Central memory CD8-positive, alpha-beta T cell (primary cell): Measurements from ENCODE around the gene GCNT2.
"Not testable (repeated sequence)": the region's sequence is repeated elsewhere in the genome, so short reads cannot be mapped to it uniquely, and the experiment has no call there.

ENCODE experiments used
- ATAC-seq: fragments of 150-1000 bp; cut with Tn5 transposase; replicated peaks from 2 replicates; pipeline ENCODE4 v1.10.0; 2022; ENCODE audit warnings: mild to moderate bottlenecking, moderate FRiP score, moderate number of reproducible peaks; ENCODE audit not compliant: poor library complexity, severe bottlenecking; ENCODE audit errors: extremely low read depth
- DNase-seq, 2 donors: peaks; one replicate each; pipeline ENCODE4 v3.0.0; 2021; ENCODE audit warnings: low spot score in 2 of 2
- H3K27ac Mint-ChIP-seq: one replicate; pipeline ENCODE4 v1.8.0; 2022; ENCODE audit warnings: low read depth, mild to moderate bottlenecking, moderate library complexity, mixed read lengths
- H3K27me3 Mint-ChIP-seq: one replicate; pipeline ENCODE4 v1.8.0; 2022; ENCODE audit warnings: mixed read lengths
- H3K36me3 Mint-ChIP-seq: one replicate; pipeline ENCODE4 v1.8.0; 2022; ENCODE audit warnings: mild to moderate bottlenecking, moderate library complexity, mixed read lengths; ENCODE audit not compliant: insufficient read depth
- H3K4me1 Mint-ChIP-seq: one replicate; pipeline ENCODE4 v1.8.0; 2022; ENCODE audit warnings: mixed read lengths
- H3K4me3 Mint-ChIP-seq: one replicate; pipeline ENCODE4 v1.8.0; 2022; ENCODE audit warnings: mild to moderate bottlenecking, moderate library complexity, mixed read lengths
- H3K9me3 Mint-ChIP-seq: one replicate; pipeline ENCODE4 v1.8.0; 2022; ENCODE audit warnings: mixed read lengths

Gene GCNT2

DNA sequence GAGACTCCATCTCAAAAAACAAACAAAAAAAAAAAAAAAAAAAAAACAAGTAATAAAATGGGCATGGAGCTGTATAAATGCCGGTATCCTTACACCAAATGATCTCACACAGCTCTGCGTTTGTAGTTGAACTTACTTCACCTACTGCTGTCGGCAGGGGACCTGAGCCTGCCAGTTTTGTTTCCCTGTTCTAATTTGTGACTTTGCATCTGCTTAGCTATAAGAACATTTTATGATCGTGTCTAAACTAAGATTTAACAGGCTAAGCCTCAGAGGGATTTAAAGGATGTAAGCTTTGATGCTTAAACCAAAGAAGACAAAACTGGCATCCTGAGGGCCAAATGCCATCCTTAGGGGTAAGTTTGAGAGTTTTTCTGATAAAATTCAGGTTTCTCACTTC lies 58.7 kb downstream of the GCNT2 start:
- Mint-ChIP-seq H3K27ac (no peak overlapping the region), H3K4me1 (no peaks in the 10 kb centered on the region), H3K9me3 (no peaks in the 10 kb centered on the region), H3K27me3 (no peaks in the 10 kb centered on the region), H3K4me3 (no peak overlapping the region), H3K36me3 (peaks cover 4% of the 10 kb centered on the region)
- no peak for ATAC-seq
- no peak for DNase-seq

DNA sequence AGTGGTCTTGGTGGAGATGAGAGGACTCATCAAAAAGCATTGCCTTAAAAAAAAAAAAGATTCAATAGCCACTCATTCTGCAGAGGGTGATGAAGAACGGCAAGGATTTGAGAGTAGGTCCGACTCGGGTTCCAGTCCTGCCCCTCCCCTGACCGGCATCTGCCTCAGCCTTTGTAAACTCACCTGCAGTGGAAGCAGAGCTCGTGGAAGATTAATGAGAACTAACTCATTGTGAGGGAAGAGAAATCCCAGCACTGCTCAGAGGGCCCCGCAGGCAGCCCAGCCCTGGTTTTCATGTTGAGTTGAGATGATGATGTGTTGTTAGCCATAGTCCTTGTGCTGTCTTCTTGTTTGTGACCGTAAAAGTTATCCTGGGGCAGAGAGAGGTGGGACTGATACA lies 59.4 kb downstream of the GCNT2 start:
- no peaks in the 10 kb centered on the region for H3K27me3 Mint-ChIP-seq
- H3K4me3 Mint-ChIP-seq: no peak overlapping the region
- no peak overlapping the region for H3K27ac Mint-ChIP-seq
- H3K9me3 Mint-ChIP-seq: no peaks in the 10 kb centered on the region
- no peak for DNase-seq
- no peak for ATAC-seq
- H3K4me1 Mint-ChIP-seq: no peaks in the 10 kb centered on the region
- peaks cover 4% of the 10 kb centered on the region for H3K36me3 Mint-ChIP-seq

DNA sequence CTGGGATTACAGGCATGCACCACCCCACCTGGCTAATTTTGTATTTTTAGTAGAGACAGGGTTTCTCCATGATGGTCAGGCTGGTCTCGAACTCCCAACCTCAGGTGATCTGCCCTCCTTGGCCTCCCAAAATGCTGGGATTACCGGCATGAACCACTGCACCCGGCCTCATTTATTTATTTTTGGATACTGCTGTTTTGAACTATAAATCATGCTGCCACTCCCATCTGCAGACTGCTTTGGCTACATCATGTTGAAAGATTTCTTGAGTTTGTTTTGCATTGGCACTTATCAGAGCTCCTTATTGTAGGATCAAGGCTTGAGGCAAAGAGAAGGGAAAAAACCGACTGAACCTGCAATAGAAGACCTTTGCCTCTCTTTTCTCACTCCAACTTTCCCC lies 60.3 kb downstream of the GCNT2 start:
- H3K4me1 Mint-ChIP-seq, DNase-seq, H3K36me3 Mint-ChIP-seq, H3K27ac Mint-ChIP-seq, H3K27me3 Mint-ChIP-seq, ATAC-seq, H3K9me3 Mint-ChIP-seq, H3K4me3 Mint-ChIP-seq: not testable (repeated sequence)

DNA sequence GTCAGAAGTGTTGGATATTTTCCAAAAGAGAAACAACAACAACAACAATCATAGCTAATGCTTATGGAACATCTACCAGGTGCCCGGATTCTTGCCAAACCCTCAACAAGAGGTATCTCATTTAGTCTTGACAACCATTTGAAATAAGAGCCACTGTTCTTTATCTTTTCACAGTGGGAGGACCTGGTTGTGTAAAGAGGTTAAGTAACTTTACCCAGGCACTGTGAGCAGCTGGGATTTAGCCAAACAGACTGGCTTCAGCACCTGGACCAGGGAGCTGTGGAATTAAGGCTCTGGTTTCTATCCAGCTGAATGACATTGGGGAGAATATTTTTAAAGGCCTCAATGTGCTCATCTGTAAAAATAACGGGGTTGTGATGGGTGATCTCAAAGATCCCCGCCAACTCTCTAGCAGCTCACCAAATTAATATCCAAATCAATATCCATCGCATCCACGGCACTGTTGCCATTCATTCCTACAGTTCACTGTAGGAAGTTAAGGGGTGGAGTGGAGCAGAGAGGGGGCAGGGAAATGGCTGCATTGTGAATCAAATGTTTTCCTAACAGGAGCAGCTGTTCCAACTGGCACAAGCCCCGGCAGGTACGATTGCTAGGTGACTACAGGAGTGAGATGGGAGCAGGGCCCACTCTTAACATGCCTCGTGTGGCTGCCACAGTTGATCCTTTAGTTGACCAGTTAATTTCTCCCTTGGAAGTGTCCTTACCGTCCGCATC lies 61.8 kb downstream of the GCNT2 start:
- no peak for ATAC-seq
- Mint-ChIP-seq H3K4me1 (no peaks in the 10 kb centered on the region), H3K9me3 (no peaks in the 10 kb centered on the region), H3K27ac (no peak overlapping the region), H3K4me3 (no peak overlapping the region), H3K36me3 (peaks cover 4% of the 10 kb centered on the region), H3K27me3 (no peaks in the 10 kb centered on the region)
- DNase-seq: no peak

DNA sequence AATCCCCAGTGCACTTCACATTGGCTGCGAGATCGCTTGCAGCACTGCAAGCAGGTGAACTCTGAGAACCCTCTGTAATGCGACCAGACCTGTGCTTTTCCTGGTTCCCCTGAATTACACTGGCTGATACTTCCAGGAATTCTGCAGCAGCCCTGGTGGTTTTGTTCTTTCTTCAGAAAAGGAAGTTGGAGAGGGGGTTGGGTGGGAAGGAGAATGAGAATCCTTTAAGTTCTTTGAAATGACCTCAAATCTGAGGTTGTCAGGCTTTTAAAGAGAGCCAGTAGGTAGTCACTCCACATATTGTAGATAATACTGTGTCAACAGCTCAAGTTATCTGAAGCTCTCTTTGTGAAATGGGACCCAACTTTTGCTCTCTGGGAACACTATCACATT lies 62.4 kb downstream of the GCNT2 start:
- H3K27me3 Mint-ChIP-seq: no peaks in the 10 kb centered on the region
- no peak overlapping the region for H3K27ac Mint-ChIP-seq
- ATAC-seq: no peak
- no peak for DNase-seq
- no peaks in the 10 kb centered on the region for H3K4me1 Mint-ChIP-seq
- peaks cover 4% of the 10 kb centered on the region for H3K36me3 Mint-ChIP-seq
- H3K4me3 Mint-ChIP-seq: no peak overlapping the region
- H3K9me3 Mint-ChIP-seq: no peaks in the 10 kb centered on the region

- Mint-ChIP-seq H3K9me3 (no peaks in the 10 kb centered on the region), H3K4me1 (no peaks in the 10 kb centered on the region), H3K4me3 (no peak overlapping the region), H3K27me3 (no peaks in the 10 kb centered on the region), H3K36me3 (peaks cover 4% of the 10 kb centered on the region), H3K27ac (no peak overlapping the region)
- DNase-seq (no peak), ATAC-seq (no peak)
Measured at GRCh38 chr6:10584607-10585006, 63.5 kb downstream of the GCNT2 start.

DNA sequence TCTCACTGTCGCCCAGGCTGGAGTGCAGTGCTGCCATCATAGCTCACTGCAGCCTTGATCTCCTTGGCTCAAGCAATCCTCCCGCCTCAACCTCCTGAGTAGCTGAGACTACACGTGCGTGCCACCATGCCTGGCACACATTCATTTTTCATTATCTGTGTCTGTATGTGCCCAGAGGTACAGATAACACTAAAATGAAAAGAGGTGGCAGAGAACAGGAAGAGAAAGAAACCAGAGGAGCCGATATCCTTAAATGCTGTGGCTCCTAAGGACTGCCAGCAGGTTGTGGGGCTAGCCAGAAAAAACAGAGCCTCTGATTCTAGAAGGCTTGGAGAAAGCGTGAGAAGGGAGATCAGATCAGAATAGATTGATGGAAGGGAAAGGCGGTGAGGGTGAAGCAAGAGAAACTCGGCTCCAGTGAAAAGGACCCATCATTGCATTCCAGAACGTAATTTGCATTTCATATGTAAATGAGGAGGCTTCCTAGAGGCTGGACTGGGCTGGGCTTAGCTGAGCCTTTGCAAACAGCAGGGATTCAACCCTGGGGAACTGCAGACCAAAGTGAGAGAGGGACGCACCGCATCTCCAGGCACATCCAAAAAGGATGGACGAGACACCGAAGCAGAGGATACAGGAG lies 64.2 kb downstream of the GCNT2 start:
- Mint-ChIP-seq H3K27ac (no peak overlapping the region), H3K4me3 (no peak overlapping the region), H3K4me1 (no peaks in the 10 kb centered on the region), H3K36me3 (peaks cover 4% of the 10 kb centered on the region), H3K9me3 (no peaks in the 10 kb centered on the region), H3K27me3 (no peaks in the 10 kb centered on the region)
- ATAC-seq (no peak), DNase-seq (no peak)

DNA sequence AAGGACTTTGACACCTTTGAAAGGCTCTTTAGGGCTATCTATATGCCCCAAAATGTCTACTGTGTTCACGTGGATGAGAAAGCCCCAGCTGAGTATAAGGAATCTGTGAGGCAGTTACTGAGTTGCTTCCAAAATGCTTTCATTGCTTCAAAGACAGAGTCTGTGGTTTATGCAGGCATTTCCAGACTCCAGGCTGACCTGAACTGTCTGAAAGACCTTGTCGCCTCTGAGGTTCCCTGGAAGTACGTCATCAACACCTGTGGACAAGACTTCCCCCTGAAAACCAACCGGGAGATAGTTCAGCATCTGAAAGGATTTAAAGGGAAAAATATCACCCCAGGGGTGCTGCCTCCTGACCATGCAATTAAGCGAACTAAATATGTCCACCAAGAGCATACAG lies 65.2 kb downstream of the GCNT2 start:
- no peaks in the 10 kb centered on the region for H3K9me3 Mint-ChIP-seq

DNA sequence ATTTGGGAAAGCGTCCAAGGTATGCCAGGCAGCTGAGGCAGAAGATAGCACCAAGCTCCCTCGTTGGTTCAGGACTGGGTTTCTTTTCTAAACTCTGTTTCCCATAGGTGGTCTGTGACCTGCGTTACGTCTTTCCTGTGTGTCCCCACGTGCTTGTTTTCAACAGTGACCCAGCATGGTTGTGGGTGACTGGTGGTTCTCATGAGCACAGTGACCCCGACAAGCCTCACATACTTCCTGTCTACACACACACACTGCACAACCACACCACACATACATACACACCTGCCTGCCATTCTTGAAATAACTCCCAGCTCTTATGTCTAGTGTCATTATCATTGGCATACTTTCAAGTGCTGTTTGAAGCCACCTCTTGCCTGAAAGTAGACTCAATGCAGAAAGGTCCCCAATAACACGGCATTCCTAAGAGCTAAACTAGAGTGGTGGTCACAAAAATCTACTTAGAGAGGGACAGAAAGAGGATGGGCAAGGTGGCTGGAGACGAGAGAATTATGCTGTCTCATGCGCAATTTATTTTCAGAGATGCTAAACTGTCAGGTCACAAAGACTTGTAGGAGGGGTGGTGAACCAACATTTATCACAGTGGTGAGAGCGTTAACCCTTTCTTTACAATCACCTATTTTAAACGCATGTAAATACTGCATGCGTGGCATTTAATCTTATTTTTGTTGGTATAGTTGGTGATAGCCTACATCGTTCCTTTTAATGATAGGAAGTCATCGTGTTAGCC lies 66.7 kb downstream of the GCNT2 start:
- Mint-ChIP-seq H3K9me3 (no peaks in the 10 kb centered on the region), H3K4me3 (no peak overlapping the region), H3K27ac (no peak overlapping the region), H3K27me3 (no peaks in the 10 kb centered on the region), H3K36me3 (no peaks in the 10 kb centered on the region), H3K4me1 (no peaks in the 10 kb centered on the region)
- DNase-seq (no peak), ATAC-seq (peak; percentile 80)

More for the DNA sequence above, 65.2 kb downstream of the GCNT2 start:
- ATAC-seq (no peak), DNase-seq (no peak)
- Mint-ChIP-seq H3K4me1 (no peaks in the 10 kb centered on the region), H3K4me3 (no peak overlapping the region), H3K36me3 (peaks cover 2% of the 10 kb centered on the region), H3K27me3 (no peaks in the 10 kb centered on the region), H3K27ac (no peak overlapping the region)

DNA sequence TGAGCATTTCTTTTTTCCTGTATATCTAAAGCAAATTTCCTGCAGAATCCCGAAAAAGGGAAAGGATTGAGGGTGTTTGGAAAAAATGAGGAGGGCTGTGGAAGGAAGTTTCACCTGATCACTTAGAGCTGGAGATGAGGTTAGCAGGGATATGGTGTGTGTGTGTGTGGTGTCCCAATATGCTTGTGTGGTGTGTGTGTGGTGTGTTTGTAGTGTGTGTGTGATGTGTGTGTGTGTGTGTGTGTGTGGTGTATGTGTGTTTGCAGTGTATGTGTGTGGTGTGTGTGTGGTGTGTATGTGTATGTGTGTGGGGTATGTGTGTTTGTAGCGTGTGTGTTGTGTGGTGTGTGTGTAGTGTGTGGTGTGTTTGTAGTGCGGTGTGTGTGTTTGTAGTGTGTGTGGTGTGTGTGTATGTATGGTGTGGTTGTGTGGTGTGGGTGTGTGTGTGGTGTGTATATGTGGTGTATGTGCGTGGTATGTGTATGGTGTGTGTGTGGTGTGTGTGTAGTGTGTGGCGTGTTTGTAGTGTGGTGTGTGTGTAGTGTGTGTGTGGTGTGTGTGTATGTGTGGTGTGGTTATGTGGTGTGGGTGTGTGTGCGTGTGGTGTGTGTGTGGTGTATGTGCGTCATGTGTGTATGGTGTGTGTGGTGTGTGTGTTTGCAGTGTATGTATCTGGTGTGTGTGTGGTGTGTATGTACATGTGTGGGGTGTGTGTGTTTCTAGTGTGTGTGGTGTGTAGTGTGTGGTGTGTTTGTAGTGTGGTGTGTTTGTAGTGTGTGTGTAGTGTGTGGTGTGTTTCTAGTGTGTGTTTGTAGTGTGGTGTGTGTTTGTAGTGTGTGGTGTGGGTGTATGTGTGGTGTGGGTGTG lies 67.6 kb downstream of the GCNT2 start:
- no peak overlapping the region for H3K4me3 Mint-ChIP-seq
- ATAC-seq (no peak), DNase-seq (no peak)
- H3K27me3 Mint-ChIP-seq: no peaks in the 10 kb centered on the region
- H3K4me1 Mint-ChIP-seq: no peaks in the 10 kb centered on the region
- no peak overlapping the region for H3K27ac Mint-ChIP-seq
- H3K36me3 Mint-ChIP-seq: no peaks in the 10 kb centered on the region
- no peaks in the 10 kb centered on the region for H3K9me3 Mint-ChIP-seq

DNA sequence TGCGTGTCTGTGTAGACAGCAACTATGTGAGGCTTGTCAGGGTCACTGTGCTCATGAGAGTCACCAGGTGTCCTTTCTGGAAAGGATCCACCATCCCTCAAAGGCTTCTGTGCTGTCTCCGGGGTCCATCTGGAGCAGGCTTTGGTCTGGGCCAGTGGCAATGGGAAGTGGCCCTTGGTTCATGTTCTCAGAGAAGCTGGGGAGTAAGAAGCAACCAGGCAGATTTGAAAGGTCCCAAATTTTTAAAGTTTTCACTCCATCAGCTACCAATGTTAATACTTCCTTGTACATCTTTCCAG lies 68.2 kb downstream of the GCNT2 start:
- Mint-ChIP-seq H3K9me3 (no peaks in the 10 kb centered on the region), H3K36me3 (no peaks in the 10 kb centered on the region), H3K27me3 (no peaks in the 10 kb centered on the region), H3K4me3 (no peak overlapping the region), H3K4me1 (no peaks in the 10 kb centered on the region), H3K27ac (no peak overlapping the region)
- no peak for ATAC-seq
- no peak for DNase-seq

- Mint-ChIP-seq H3K27ac (no peak overlapping the region), H3K9me3 (no peaks in the 10 kb centered on the region), H3K4me1 (no peaks in the 10 kb centered on the region), H3K27me3 (no peaks in the 10 kb centered on the region), H3K36me3 (no peaks in the 10 kb centered on the region), H3K4me3 (no peak overlapping the region)
- ATAC-seq: no peak
- DNase-seq: no peak
Measured at GRCh38 chr6:10589983-10590382, 68.8 kb downstream of the GCNT2 start.
